Purkinje cell (primary cell): ENCODE data around the gene TREML4. TPM values are rescaled to one million over a fixed set of nuclear protein-coding genes. Genes with fewer than 3 reads are reported as not detected.

Source experiments
- polyA plus RNA-seq: library from polyadenylated mRNA; unstranded; fragments of >200 nt; fragmentation: Nextera tagmentation; gene quantifications from 2 replicates; pipeline ENCODE4 v1.2.1, GENCODE V29; 2014

Gene TREML4
- polyA plus RNA-seq, result not detected in 2 replicates

GRCh38 chr6:41228096-41228495 lies at the start of gene TREML4:
Gene TREML4 (plus strand): TSS chr6:41228349. CDS start chr6:41228428, 79 bp downstream.

DNA sequence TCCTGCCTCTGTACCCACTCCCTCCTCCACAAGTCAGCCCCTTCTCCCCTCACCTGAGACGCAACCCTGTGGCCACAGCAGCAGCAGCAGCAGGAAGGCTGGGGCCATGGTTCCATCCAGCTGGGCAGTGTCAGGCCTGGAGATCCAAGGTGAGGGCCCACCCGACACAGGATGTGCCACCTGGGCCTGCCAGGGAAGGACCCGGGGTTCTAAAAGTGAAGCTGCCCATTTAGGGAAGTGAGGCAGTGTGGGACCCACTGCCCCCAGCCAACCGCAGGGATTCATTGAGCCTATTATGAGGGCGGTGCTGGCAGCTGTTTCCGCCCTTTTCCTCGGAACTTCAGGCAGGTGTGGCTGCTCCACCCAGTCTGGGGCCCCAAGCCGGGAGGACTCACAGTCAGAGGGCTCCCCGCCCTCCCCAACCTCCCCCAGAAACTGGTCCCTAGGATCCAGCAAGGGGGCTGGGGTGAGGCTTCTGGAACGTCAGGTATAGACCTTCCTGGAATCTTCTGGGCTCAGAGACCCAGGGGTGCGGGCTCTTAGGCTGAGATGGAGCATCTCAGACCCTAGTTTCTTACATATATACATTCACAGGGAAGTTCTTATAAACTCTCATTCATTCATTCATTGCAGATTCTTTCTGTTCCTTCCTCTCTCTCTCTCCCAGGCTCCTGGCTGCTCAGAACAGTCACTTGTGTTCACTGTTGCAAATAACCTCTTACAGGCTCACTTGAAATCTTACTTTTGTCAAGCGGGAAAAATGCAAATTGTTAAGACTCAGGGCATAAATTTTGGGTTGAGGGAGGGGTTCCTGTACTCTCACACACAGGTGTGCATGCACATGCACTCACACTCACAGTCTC lies 27.0 kb upstream of the TREML4 start, which contains the start of gene TREML2:
TSS of gene TREML2 (minus strand) at position 249 of the 863 bp plus-strand sequence. CDS start at position 108, 141 bp downstream.

DNA sequence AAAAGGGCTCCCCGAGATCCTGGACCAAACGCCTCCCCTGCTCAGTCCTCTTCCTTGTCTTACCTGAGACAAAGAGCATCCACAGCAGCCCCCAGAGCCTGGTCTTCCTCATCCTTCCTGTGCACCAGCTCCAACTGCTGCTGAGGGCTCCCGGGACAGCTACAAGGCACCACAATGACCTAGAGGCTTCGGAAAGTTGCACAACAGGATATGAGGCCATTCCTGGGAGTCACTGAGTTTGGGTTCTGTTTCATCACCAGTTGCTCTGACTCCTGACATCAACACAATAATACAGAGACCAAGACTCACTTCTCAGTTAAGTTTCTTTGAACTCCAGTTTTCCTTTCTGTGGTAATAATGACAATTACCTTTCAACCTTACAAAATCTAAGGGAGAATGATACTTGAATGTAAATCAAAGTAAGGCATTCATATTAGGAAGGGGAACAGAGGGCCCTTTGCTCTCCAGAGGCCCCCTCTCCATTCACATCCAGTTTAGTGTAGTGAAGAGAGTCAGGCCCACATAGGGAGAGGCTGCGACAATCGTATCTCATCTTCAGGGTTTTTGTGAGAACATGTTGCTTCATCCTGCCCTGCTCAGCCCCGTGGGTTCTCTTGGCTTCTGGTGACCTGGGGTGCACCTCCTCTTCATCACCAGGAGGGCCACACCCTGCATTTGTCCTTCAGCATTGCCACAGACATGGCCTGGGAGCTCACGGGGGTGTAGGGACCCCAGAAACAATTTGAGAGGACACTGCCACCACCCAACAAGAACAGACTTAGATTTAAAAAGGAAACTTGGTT lies 58.6 kb downstream of the TREML4 start, which contains the start of gene TREM1:
TSS of gene TREM1 (minus strand) at position 139 of the 803 bp plus-strand sequence. CDS start at position 112, 27 bp downstream.

Other genes with a start within 250 kb of the TREML4 start
- gene UNC5CL, start 189.1 kb upstream of the TREML4 start, polyA plus RNA-seq, result not detected in 2 replicates
- gene TSPO2, start 185.9 kb upstream of the TREML4 start, polyA plus RNA-seq, result not detected in 2 replicates
- gene APOBEC2, start 175.1 kb upstream of the TREML4 start, polyA plus RNA-seq, result 4.9 and 6.3 TPM in 2 replicates
- gene OARD1, start 156.0 kb upstream of the TREML4 start, polyA plus RNA-seq, result 43.2 and 77.1 TPM in 2 replicates
- gene NFYA, start 155.4 kb upstream of the TREML4 start, polyA plus RNA-seq, result 4.0 and 4.2 TPM in 2 replicates
- not detected in 2 replicates for gene TREML1, start 74.0 kb upstream of the TREML4 start, polyA plus RNA-seq
- not detected in 2 replicates for gene TREM2, start 65.2 kb upstream of the TREML4 start, polyA plus RNA-seq
- not detected in 2 replicates for gene TREML2, start 27.2 kb upstream of the TREML4 start, polyA plus RNA-seq
- not detected in 2 replicates for gene TREM1, start 58.3 kb downstream of the TREML4 start, polyA plus RNA-seq
- gene NCR2, start 107.3 kb downstream of the TREML4 start, polyA plus RNA-seq, result not detected in 2 replicates